ENCODE measurements around the gene HOMER1.
"Not testable (repeated sequence)": the region's sequence is repeated elsewhere in the genome, so short reads cannot be mapped to it uniquely, and the experiment has no call there.

The HOMER1 gene

GRCh38 chr5:79407591-79407990 lies 106.3 kb downstream of the HOMER1 start:
- Histone ChIP-seq H3K4me2 (no peak overlapping the region), H3K9me3 (peaks cover 26% of the 10 kb centered on the region), H3K36me3 (peaks cover 55% of the 10 kb centered on the region), H3K27me3 (no peaks in the 10 kb centered on the region), H3K4me3 (no peak overlapping the region), H3K4me1 (peaks cover 7% of the 10 kb centered on the region), H4K20me1 (no peaks in the 10 kb centered on the region), H3K9ac (no peak overlapping the region), H3K27ac (no peak overlapping the region)
- no peak for TF ChIP-seq Cebpa-rat (IDR thresholded peaks at IDR 0.05)

- Histone ChIP-seq H3K27me3 (no peaks in the 10 kb centered on the region), H3K4me2 (no peak overlapping the region), H3K27ac (no peak overlapping the region), H4K20me1 (no peaks in the 10 kb centered on the region), H3K9ac (no peak overlapping the region), H3K36me3 (peaks cover 42% of the 10 kb centered on the region), H3K9me3 (no peaks in the 10 kb centered on the region), H3K4me3 (no peak overlapping the region), H3K4me1 (no peaks in the 10 kb centered on the region)
- TF ChIP-seq Cebpa-rat (IDR thresholded peaks at IDR 0.05): no peak
These were observed 112.7 kb downstream of the HOMER1 start for GRCh38 chr5:79401216-79401615.

- Histone ChIP-seq H3K27me3 (no peaks in the 10 kb centered on the region), H3K4me3 (no peak overlapping the region), H3K4me2 (no peak overlapping the region), H3K9me3 (no peaks in the 10 kb centered on the region), H3K27ac (no peak overlapping the region), H3K9ac (no peak overlapping the region), H4K20me1 (no peaks in the 10 kb centered on the region), H3K36me3 (peaks cover 54% of the 10 kb centered on the region), H3K4me1 (no peaks in the 10 kb centered on the region)
- no peak for TF ChIP-seq Cebpa-rat (IDR thresholded peaks at IDR 0.05)
These were observed 114.9 kb downstream of the HOMER1 start for GRCh38 chr5:79399046-79399445.

- H3K36me3 ChIP-seq: peaks cover 52% of the 10 kb centered on the region
- H3K4me2 ChIP-seq: no peak overlapping the region
- no peak overlapping the region for H3K4me3 ChIP-seq
- TF ChIP-seq Cebpa-rat (IDR thresholded peaks at IDR 0.05): no peak
- H3K27me3 ChIP-seq: no peaks in the 10 kb centered on the region
- H3K4me1 ChIP-seq: no peaks in the 10 kb centered on the region
- no peaks in the 10 kb centered on the region for H3K9me3 ChIP-seq
- H3K27ac ChIP-seq: no peak overlapping the region
- no peaks in the 10 kb centered on the region for H4K20me1 ChIP-seq
- no peak overlapping the region for H3K9ac ChIP-seq
These were observed 116.9 kb downstream of the HOMER1 start for GRCh38 chr5:79397080-79397479.

- Histone ChIP-seq H3K27me3 (no peaks in the 10 kb centered on the region), H3K27ac (no peak overlapping the region), H3K9ac (no peak overlapping the region), H3K4me1 (no peaks in the 10 kb centered on the region), H4K20me1 (no peaks in the 10 kb centered on the region), H3K4me3 (no peak overlapping the region), H3K4me2 (no peak overlapping the region), H3K9me3 (no peaks in the 10 kb centered on the region), H3K36me3 (peaks cover 49% of the 10 kb centered on the region)
- no peak for TF ChIP-seq Cebpa-rat (IDR thresholded peaks at IDR 0.05)
These were observed 117.7 kb downstream of the HOMER1 start for GRCh38 chr5:79396265-79396664.

GRCh38 chr5:79395296-79395695 lies 118.6 kb downstream of the HOMER1 start:
- no peaks in the 10 kb centered on the region for H3K27me3 ChIP-seq
- H4K20me1 ChIP-seq: no peaks in the 10 kb centered on the region
- no peaks in the 10 kb centered on the region for H3K4me1 ChIP-seq
- TF ChIP-seq Cebpa-rat (IDR thresholded peaks at IDR 0.05): no peak
- no peak overlapping the region for H3K9ac ChIP-seq
- no peak overlapping the region for H3K27ac ChIP-seq
- no peak overlapping the region for H3K4me2 ChIP-seq
- peaks cover 46% of the 10 kb centered on the region for H3K36me3 ChIP-seq
- H3K9me3 ChIP-seq: no peaks in the 10 kb centered on the region
- H3K4me3 ChIP-seq: no peak overlapping the region

GRCh38 chr5:79392776-79393175 lies 121.2 kb downstream of the HOMER1 start:
- no peak overlapping the region for H3K4me3 ChIP-seq
- H3K27me3 ChIP-seq: no peaks in the 10 kb centered on the region
- H3K9ac ChIP-seq: no peak overlapping the region
- no peak overlapping the region for H3K27ac ChIP-seq
- H3K4me2 ChIP-seq: no peak overlapping the region
- H4K20me1 ChIP-seq: no peaks in the 10 kb centered on the region
- H3K4me1 ChIP-seq: no peaks in the 10 kb centered on the region
- H3K9me3 ChIP-seq: no peaks in the 10 kb centered on the region
- peaks cover 49% of the 10 kb centered on the region for H3K36me3 ChIP-seq
- no peak for TF ChIP-seq Cebpa-rat (IDR thresholded peaks at IDR 0.05)

GRCh38 chr5:79386679-79387078 lies 127.3 kb downstream of the HOMER1 start:
- Histone ChIP-seq H3K4me1 (no peaks in the 10 kb centered on the region), H3K36me3 (peaks cover 42% of the 10 kb centered on the region), H3K4me2 (no peak overlapping the region), H3K9me3 (peaks cover 30% of the 10 kb centered on the region), H3K4me3 (no peak overlapping the region), H3K27me3 (no peaks in the 10 kb centered on the region), H3K27ac (no peak overlapping the region), H4K20me1 (no peaks in the 10 kb centered on the region), H3K9ac (no peak overlapping the region)
- no peak for TF ChIP-seq Cebpa-rat (IDR thresholded peaks at IDR 0.05)

GRCh38 chr5:79385126-79385525 lies 128.8 kb downstream of the HOMER1 start:
- not testable (repeated sequence) for H3K27ac ChIP-seq, H3K27me3 ChIP-seq, H3K4me1 ChIP-seq, H4K20me1 ChIP-seq, H3K4me2 ChIP-seq, H3K4me3 ChIP-seq, H3K9ac ChIP-seq
- Histone ChIP-seq H3K36me3 (peaks cover 55% of the 10 kb centered on the region), H3K9me3 (peaks cover 46% of the 10 kb centered on the region)

- TF ChIP-seq Cebpa-rat (IDR thresholded peaks at IDR 0.05): no peak
- Histone ChIP-seq H3K4me2 (no peak overlapping the region), H3K9ac (no peak overlapping the region)
These were observed 135.3 kb downstream of the HOMER1 start for GRCh38 chr5:79378510-79379186.

GRCh38 chr5:79357398-79357797 lies 156.5 kb downstream of the HOMER1 start:
- no peak for TF ChIP-seq Cebpa-rat (IDR thresholded peaks at IDR 0.05)
- H4K20me1 ChIP-seq: no peaks in the 10 kb centered on the region
- no peaks in the 10 kb centered on the region for H3K36me3 ChIP-seq
- no peak overlapping the region for H3K4me3 ChIP-seq
- no peak overlapping the region for H3K27ac ChIP-seq
- H3K27me3 ChIP-seq: no peaks in the 10 kb centered on the region
- H3K9me3 ChIP-seq: peaks cover 12% of the 10 kb centered on the region; the same call in 1 of the 2 replicates
- H3K4me2 ChIP-seq: no peak overlapping the region
- no peaks in the 10 kb centered on the region for H3K4me1 ChIP-seq
- no peak overlapping the region for H3K9ac ChIP-seq

More at GRCh38 chr5:79378510-79379186, 135.3 kb downstream of the HOMER1 start:
- Histone ChIP-seq H3K9me3 (peaks cover 36% of the 10 kb centered on the region), H3K27ac (no peak overlapping the region), H4K20me1 (no peaks in the 10 kb centered on the region), H3K27me3 (no peaks in the 10 kb centered on the region), H3K4me3 (no peak overlapping the region), H3K4me1 (no peaks in the 10 kb centered on the region), H3K36me3 (peaks cover 52% of the 10 kb centered on the region)
